Endothelial cell (in vitro differentiated cells): ENCODE results near the gene TCFL5. TPM values are rescaled to one million over a fixed set of nuclear protein-coding genes. Genes with fewer than 3 reads are reported as not detected.

ENCODE experiments used
- DNase-seq: peaks from one replicate; pipeline ENCODE4 v3.0.0; 2021; ENCODE audit warnings: low spot score
- H3K27ac Mint-ChIP-seq: one replicate; pipeline ENCODE4 v1.8.0; 2021; ENCODE audit warnings: mixed read lengths, inconsistent platforms; ENCODE audit not compliant: unreplicated experiment
- H3K27me3 Mint-ChIP-seq: one replicate; pipeline ENCODE4 v1.8.0; 2021; ENCODE audit warnings: mild to moderate bottlenecking, moderate library complexity, mixed read lengths, inconsistent platforms; ENCODE audit not compliant: unreplicated experiment
- H3K36me3 Mint-ChIP-seq: one replicate; pipeline ENCODE4 v1.8.0; 2021; ENCODE audit warnings: mild to moderate bottlenecking, low read depth, mixed read lengths, inconsistent platforms; ENCODE audit not compliant: unreplicated experiment
- H3K4me1 Mint-ChIP-seq: one replicate; pipeline ENCODE4 v1.8.0; 2021; ENCODE audit warnings: mild to moderate bottlenecking, mixed read lengths, inconsistent platforms; ENCODE audit not compliant: unreplicated experiment
- H3K4me3 Mint-ChIP-seq: one replicate; pipeline ENCODE4 v1.8.0; 2021; ENCODE audit warnings: mild to moderate bottlenecking, mixed read lengths, inconsistent platforms; ENCODE audit not compliant: unreplicated experiment
- H3K9me3 Mint-ChIP-seq: one replicate; pipeline ENCODE4 v1.8.0; 2021; ENCODE audit warnings: mixed read lengths, inconsistent platforms; ENCODE audit not compliant: unreplicated experiment
- CTCF ChIP-seq: fragments of 200-600 bp; sonication (generic); IDR thresholded peaks from one replicate; pipeline ENCODE4 v1.5.0; 2021; ENCODE audit warnings: antibody characterized with exemption; ENCODE audit not compliant: unreplicated experiment
- total RNA-seq: library from RNA; stranded (reverse); fragmentation: NEBNext Ultra II Directional; extraction: Animal tissue kit (Norgen Biotek cat#: 25700); gene quantifications from one replicate; pipeline ENCODE4 v1.2.1, GENCODE V29; 2021; ENCODE audit not compliant: unreplicated experiment

Gene TCFL5
- total RNA-seq, 1 donor from 2014 or later: 30.9 TPM

DNA sequence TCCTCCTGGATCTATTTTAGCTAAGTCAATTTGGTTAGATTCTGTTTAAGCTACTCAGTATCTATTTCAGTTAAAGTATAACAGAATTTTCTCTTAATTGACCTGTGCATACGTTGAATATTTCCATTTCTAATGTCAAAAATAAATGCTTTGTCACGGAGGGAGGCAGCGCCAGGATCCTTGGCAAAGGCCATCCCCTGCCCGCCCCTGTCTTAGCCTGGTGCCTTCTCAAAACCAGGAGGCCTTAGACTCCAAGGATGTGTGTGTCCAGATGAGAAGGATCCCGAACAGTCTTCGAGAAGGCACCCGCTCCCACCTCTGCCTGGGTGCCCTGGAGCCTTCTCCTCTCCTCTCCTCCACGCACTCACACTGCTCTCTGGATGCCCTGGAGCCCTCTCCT, 22.4 kb downstream of the TCFL5 start:
- H3K9me3 Mint-ChIP-seq: no peaks in the 10 kb centered on the region
- no peak overlapping the region for H3K4me3 Mint-ChIP-seq
- H3K36me3 Mint-ChIP-seq: peaks cover 3% of the 10 kb centered on the region
- no peaks in the 10 kb centered on the region for H3K4me1 Mint-ChIP-seq
- peaks cover 6% of the 10 kb centered on the region for H3K27me3 Mint-ChIP-seq
- H3K27ac Mint-ChIP-seq: no peak overlapping the region
- DNase-seq: no peak
- TF ChIP-seq CTCF: no peak

- Mint-ChIP-seq H3K27me3 (peaks cover 6% of the 10 kb centered on the region), H3K9me3 (no peaks in the 10 kb centered on the region), H3K4me1 (no peaks in the 10 kb centered on the region), H3K36me3 (peaks cover 3% of the 10 kb centered on the region), H3K4me3 (no peak overlapping the region), H3K27ac (no peak overlapping the region)
- DNase-seq: no peak
- no peak for TF ChIP-seq CTCF
These were observed 23.3 kb downstream of the TCFL5 start for GRCh38 chr20:62838128-62838891.

DNA sequence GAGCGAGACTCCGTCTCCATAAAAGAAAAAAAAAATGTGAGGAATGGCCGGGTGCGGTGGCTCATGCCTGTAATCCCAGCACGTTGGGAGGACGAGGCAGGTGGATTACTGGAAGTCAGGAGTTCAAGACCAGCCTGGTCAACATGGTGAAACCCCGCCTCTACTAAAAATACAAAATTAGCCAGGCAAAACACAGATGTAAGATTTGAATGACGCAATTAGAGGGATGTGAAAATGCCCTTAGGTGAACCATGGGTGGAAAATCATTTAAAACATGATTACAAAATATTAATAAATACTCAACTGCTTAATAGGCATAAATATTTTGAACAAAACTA, 23.9 kb downstream of the TCFL5 start:
- TF ChIP-seq CTCF: no peak
- H3K9me3 Mint-ChIP-seq: no peaks in the 10 kb centered on the region
- H3K4me3 Mint-ChIP-seq: no peak overlapping the region
- no peak overlapping the region for H3K27ac Mint-ChIP-seq
- no peaks in the 10 kb centered on the region for H3K4me1 Mint-ChIP-seq
- H3K36me3 Mint-ChIP-seq: peaks cover 3% of the 10 kb centered on the region
- H3K27me3 Mint-ChIP-seq: peaks cover 9% of the 10 kb centered on the region
- DNase-seq: no peak

DNA sequence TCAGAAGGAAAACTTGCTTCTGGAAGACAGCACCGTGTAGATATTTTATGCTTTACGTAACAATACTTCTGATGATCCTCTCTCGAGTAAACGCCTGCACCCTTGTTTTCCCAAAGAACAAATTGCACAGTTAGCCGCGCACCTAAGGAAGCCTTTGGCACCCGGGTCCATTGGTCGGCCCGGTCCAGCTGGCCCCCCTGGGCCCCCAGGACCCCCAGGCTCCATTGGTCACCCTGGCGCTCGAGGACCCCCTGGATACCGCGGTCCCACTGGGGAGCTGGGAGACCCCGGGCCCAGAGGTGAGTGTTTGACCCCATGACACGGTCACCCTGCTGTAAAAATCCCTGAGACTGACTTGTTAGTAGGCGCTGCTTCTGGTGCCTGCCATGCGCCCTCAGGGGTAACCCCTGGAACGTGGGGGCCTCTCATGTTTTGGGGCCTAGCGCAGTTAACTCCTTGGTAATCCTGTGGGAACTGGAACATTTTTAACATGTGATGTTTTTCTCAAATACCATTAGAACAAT, 24.6 kb downstream of the TCFL5 start:
- Mint-ChIP-seq H3K4me3 (no peak overlapping the region), H3K27me3 (peaks cover 9% of the 10 kb centered on the region), H3K9me3 (no peaks in the 10 kb centered on the region), H3K27ac (no peak overlapping the region), H3K36me3 (peaks cover 2% of the 10 kb centered on the region), H3K4me1 (no peaks in the 10 kb centered on the region)
- DNase-seq: no peak
- no peak for TF ChIP-seq CTCF

- DNase-seq: peak; percentile 3
- Mint-ChIP-seq H3K4me1 (no peaks in the 10 kb centered on the region), H3K27me3 (peaks cover 9% of the 10 kb centered on the region), H3K9me3 (no peaks in the 10 kb centered on the region), H3K36me3 (no peaks in the 10 kb centered on the region), H3K27ac (no peak overlapping the region), H3K4me3 (no peak overlapping the region)
- no peak for TF ChIP-seq CTCF
These were observed 25.4 kb downstream of the TCFL5 start for GRCh38 chr20:62835931-62836861.
